ENCODE data around the gene EZH2.

DNA sequence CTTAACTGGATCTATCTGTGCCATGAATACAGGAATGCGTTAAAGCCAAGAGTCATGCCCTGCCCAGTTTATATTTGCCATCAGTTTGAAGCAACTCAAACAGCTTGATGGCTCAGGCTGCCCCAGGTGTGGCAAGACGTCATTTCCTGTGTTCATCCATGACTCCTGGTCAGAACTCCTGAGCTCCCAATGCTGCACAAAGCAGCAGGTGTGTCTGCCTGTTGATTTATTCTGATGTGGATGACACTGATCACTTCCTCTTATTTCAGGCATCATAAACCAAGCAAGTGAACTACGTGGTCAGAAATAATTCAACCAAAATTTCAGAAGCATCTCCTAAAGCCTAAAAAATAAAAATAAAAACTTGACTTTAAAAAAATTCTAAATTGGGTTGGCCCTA is 68.5 kb downstream of the EZH2 start:
- no peak for TF ChIP-seq POLR2A (IDR thresholded peaks at IDR 0.05)
- TF ChIP-seq, protein P1, sequence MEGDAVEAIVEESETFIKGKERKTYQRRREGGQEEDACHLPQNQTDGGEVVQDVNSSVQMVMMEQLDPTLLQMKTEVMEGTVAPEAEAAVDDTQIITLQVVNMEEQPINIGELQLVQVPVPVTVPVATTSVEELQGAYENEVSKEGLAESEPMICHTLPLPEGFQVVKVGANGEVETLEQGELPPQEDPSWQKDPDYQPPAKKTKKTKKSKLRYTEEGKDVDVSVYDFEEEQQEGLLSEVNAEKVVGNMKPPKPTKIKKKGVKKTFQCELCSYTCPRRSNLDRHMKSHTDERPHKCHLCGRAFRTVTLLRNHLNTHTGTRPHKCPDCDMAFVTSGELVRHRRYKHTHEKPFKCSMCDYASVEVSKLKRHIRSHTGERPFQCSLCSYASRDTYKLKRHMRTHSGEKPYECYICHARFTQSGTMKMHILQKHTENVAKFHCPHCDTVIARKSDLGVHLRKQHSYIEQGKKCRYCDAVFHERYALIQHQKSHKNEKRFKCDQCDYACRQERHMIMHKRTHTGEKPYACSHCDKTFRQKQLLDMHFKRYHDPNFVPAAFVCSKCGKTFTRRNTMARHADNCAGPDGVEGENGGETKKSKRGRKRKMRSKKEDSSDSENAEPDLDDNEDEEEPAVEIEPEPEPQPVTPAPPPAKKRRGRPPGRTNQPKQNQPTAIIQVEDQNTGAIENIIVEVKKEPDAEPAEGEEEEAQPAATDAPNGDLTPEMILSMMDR (IDR thresholded peaks at IDR 0.05): no peak

Data from heart left ventricle (tissue), 13 donors.